GM12891 (cell line): ENCODE data around the gene BMPER.

Experiments used
- PAX5 ChIP-seq: IDR thresholded peaks from 2 replicates; pipeline ENCODE4 v1.6.1; 2011; ENCODE audit warnings: low read length, moderate library complexity, mild to moderate bottlenecking; ENCODE audit not compliant: insufficient read depth, severe bottlenecking
- POLR2A ChIP-seq: IDR thresholded peaks from 2 replicates; pipeline ENCODE4 v1.6.1; 2011; ENCODE audit warnings: low read depth, low read length, control low read depth
- POLR2AphosphoS5 ChIP-seq: IDR thresholded peaks from 2 replicates; pipeline ENCODE4 v1.6.1; 2011; ENCODE audit warnings: low read depth, low read length, control low read depth
- POU2F2 ChIP-seq: IDR thresholded peaks from 2 replicates; pipeline ENCODE4 v1.6.1; 2011; ENCODE audit warnings: low read depth, mild to moderate bottlenecking, control low read depth, low read length, moderate library complexity
- SPI1 ChIP-seq: IDR thresholded peaks from 2 replicates; pipeline ENCODE4 v1.6.1; 2011; ENCODE audit warnings: low read depth, low read length, control low read depth
- TAF1 ChIP-seq: IDR thresholded peaks from 2 replicates; pipeline ENCODE4 v1.6.1; 2011; ENCODE audit warnings: low read depth, low read length, control low read depth

GRCh38 chr7:34015651-34016050 is 110.3 kb downstream of the BMPER start:
- no peak for TF ChIP-seq POLR2A
- no peak for TF ChIP-seq POLR2AphosphoS5
- TF ChIP-seq TAF1, result no peak
- TF ChIP-seq PAX5, result no peak
- no peak for TF ChIP-seq SPI1
- TF ChIP-seq POU2F2, result no peak
